GM23248 (cell line): ENCODE results near the gene WSB1. TPM values are rescaled to one million over a fixed set of nuclear protein-coding genes. Genes with fewer than 3 reads are reported as not detected.

Experiments
- DNase-seq: peaks from one replicate; pipeline ENCODE4 v3.0.0-alpha.2; 2015
- H2AFZ ChIP-seq: fragments of 200-600 bp; sonication (generic); 2 replicates; pipeline ENCODE4 v1.6.1; 2016; ENCODE audit warnings: antibody characterized with exemption
- H3F3A ChIP-seq: fragments of 200-600 bp; sonication (generic); 2 replicates; pipeline ENCODE4 v1.6.1; 2016; ENCODE audit warnings: mild to moderate bottlenecking, antibody characterized with exemption, mixed run types; ENCODE audit not compliant: insufficient read depth
- H3K27ac ChIP-seq: fragments of 200-600 bp; sonication (generic); 2 replicates; pipeline ENCODE4 v1.5.1; 2016; ENCODE audit warnings: mild to moderate bottlenecking
- H3K27me3 ChIP-seq: fragments of 200-600 bp; sonication (generic); replicated peaks from 2 replicates; pipeline ENCODE4 v1.6.1; 2016; ENCODE audit warnings: mild to moderate bottlenecking; ENCODE audit not compliant: insufficient read depth
- H3K36me3 ChIP-seq: fragments of 200-600 bp; sonication (generic); 2 replicates; pipeline ENCODE4 v1.6.1; 2016; ENCODE audit warnings: low read depth, mild to moderate bottlenecking
- H3K4me1 ChIP-seq: fragments of 200-600 bp; sonication (generic); 2 replicates; pipeline ENCODE4 v1.6.1; 2016; ENCODE audit warnings: mild to moderate bottlenecking; ENCODE audit not compliant: insufficient read depth
- H3K4me2 ChIP-seq: fragments of 200-600 bp; sonication (generic); one replicate; pipeline ENCODE4 v1.6.1; 2016; ENCODE audit warnings: mild to moderate bottlenecking; ENCODE audit not compliant: unreplicated experiment
- H3K4me3 ChIP-seq: fragments of 200-600 bp; sonication (generic); 2 replicates; pipeline ENCODE4 v1.5.1; 2016; ENCODE audit warnings: mild to moderate bottlenecking
- H3K79me2 ChIP-seq: fragments of 200-600 bp; sonication (generic); 2 replicates; pipeline ENCODE4 v1.6.1; 2016; ENCODE audit warnings: mild to moderate bottlenecking; ENCODE audit not compliant: insufficient read depth
- H3K9ac ChIP-seq: fragments of 200-600 bp; sonication (generic); 2 replicates; pipeline ENCODE4 v1.6.1; 2016; ENCODE audit warnings: mild to moderate bottlenecking
- H3K9me2 ChIP-seq: fragments of 200-600 bp; sonication (generic); 2 replicates; pipeline ENCODE4 v1.6.1; 2016; ENCODE audit warnings: mixed run types, mild to moderate bottlenecking, moderate library complexity; ENCODE audit not compliant: insufficient read depth
- H3K9me3 ChIP-seq: fragments of 200-600 bp; sonication (generic); one replicate; pipeline ENCODE4 v1.6.1; 2017; ENCODE audit warnings: low read depth
- H4K20me1 ChIP-seq: fragments of 200-600 bp; sonication (generic); 2 replicates; pipeline ENCODE4 v1.6.0; 2016; ENCODE audit not compliant: insufficient read depth
- EZH2 ChIP-seq: fragments of 200-600 bp; sonication (generic); IDR thresholded peaks from 2 replicates; pipeline ENCODE4 v1.6.1; 2018; ENCODE audit warnings: antibody characterized with exemption, mild to moderate bottlenecking; ENCODE audit not compliant: insufficient read depth, poor library complexity, severe bottlenecking
- EZH2phosphoT487 ChIP-seq: fragments of 200-600 bp; sonication (generic); IDR thresholded peaks from 2 replicates; pipeline ENCODE4 v1.6.1; 2018; ENCODE audit warnings: antibody characterized with exemption, moderate library complexity, mild to moderate bottlenecking, low read depth; ENCODE audit not compliant: insufficient read depth
- WGBS, 2 experiments: methylation state at CpG; one replicate each; pipeline ENCODE4 v1.1.6; 2015 to 2017; ENCODE audit warnings: low lambda C conversion rate in 2 of 2, low coverage in 1 of 2; ENCODE audit errors: missing lambda C conversion rate in 2 of 2; 5-methylcytosine and 5-hydroxymethylcytosine counted together
- in situ Hi-C: fragments of 300-500 bp; cut with MboI; formaldehyde crosslinking; loops from 2 replicates; pipeline ENCODE4 v1.15.0; 2020
- polyA plus RNA-seq: library from polyadenylated mRNA; unstranded; fragments of >200 nt; fragmentation: Nextera tagmentation; extraction: Ambion mirVana; gene quantifications from 2 replicates; pipeline ENCODE4 v1.2.1, GENCODE V29; 2016
- total RNA-seq: library from RNA; depleted of rRNA; stranded (reverse); fragments of >200 nt; shearing (Covaris generic); gene quantifications from 2 replicates; pipeline ENCODE4 v1.2.3, GENCODE V29; 2014

The WSB1 gene
- total and polyA plus RNA-seq, 2 experiments from 2014 or later, result 127 to 135 TPM

GRCh38 chr17:27329146-27329805 lies 35.4 kb downstream of the WSB1 start:
- in situ Hi-C loops, result loop anchor here (10.0 kb wide), 1 partner anchor 84 kb away; no protein-coding TSS in a partner anchor
- Histone ChIP-seq H3K9me3 (no peaks in the 10 kb centered on the region), H4K20me1 (no peaks in the 10 kb centered on the region), H3F3A (0 out of 2 replicates have a peak, but pooled peaks cover 14% of the 10 kb centered on the region), H3K4me2 (no peak overlapping the region), H3K4me3 (no peak overlapping the region), H3K79me2 (no peaks in the 10 kb centered on the region), H2AFZ (no peak overlapping the region), H3K27me3 (no peaks in the 10 kb centered on the region), H3K4me1 (0 out of 2 replicates have a peak, but pooled peaks cover 6% of the 10 kb centered on the region), H3K9ac (no peak overlapping the region), H3K27ac (no peak overlapping the region), H3K36me3 (no peaks in the 10 kb centered on the region), H3K9me2 (no peaks in the 10 kb centered on the region)
- no peak for TF ChIP-seq EZH2
- TF ChIP-seq EZH2phosphoT487, result no peak
- 71 to 74% methylated on average over 8 of the region's 8 CpGs for WGBS, 2 experiments
- DNase-seq, result no peak

DNA sequence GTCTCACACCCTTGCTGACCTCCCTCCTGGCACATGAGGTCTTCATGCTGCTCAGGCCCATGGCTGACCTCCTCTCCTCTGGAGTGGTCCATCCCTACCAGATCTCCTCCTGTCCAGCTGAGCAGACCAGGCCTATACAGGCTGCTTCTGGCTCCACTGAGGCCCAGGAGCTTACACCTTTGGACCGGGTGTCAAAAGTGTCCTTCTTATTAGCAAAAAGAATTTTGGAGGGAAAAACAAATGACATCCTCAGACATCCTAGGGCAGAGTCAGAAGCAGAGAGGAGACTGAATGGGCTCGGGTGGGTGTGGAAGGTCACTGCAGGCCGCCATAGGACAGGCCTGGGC lies 38.1 kb downstream of the WSB1 start:
- in situ Hi-C loops, result loop anchor here (10.0 kb wide), 1 partner anchor 273 kb away; no protein-coding TSS in a partner anchor
- Histone ChIP-seq H4K20me1 (no peaks in the 10 kb centered on the region), H3K27ac (peak overlapping the region; percentile 72), H3F3A (0 out of 2 replicates have a peak, but pooled peaks cover 14% of the 10 kb centered on the region), H3K9me2 (no peaks in the 10 kb centered on the region), H3K9me3 (no peaks in the 10 kb centered on the region), H3K9ac (peak overlapping the region; percentile 82; the same call in 1 of the 2 replicates), H3K4me2 (no peak overlapping the region), H3K4me3 (no peak overlapping the region), H3K79me2 (no peaks in the 10 kb centered on the region), H2AFZ (no peak overlapping the region), H3K36me3 (no peaks in the 10 kb centered on the region), H3K27me3 (no peaks in the 10 kb centered on the region), H3K4me1 (0 out of 2 replicates have a peak, but pooled peaks cover 6% of the 10 kb centered on the region)
- TF ChIP-seq EZH2phosphoT487 (no peak), EZH2 (no peak)
- WGBS, 2 experiments, result 70 to 82% methylated on average over 3 of the region's 3 CpGs
- DNase-seq, result no peak

- peak overlapping the region; percentile 72 for H3K27ac ChIP-seq
- in situ Hi-C loops, result loop anchor here (10.0 kb wide), 1 partner anchor 272 kb away; no protein-coding TSS in a partner anchor
- H3K9me3 ChIP-seq, result no peaks in the 10 kb centered on the region
Measured at GRCh38 chr17:27332485-27333409, 38.8 kb downstream of the WSB1 start.

GRCh38 chr17:27333410-27333980 lies 39.6 kb downstream of the WSB1 start:
- TF ChIP-seq EZH2 (no peak), EZH2phosphoT487 (no peak)
- Histone ChIP-seq H3K27me3 (no peaks in the 10 kb centered on the region), H3K4me3 (peak overlapping the region; percentile 72), H3K27ac (peak overlapping the region; percentile 72), H3K9me3 (no peaks in the 10 kb centered on the region), H3K9me2 (no peaks in the 10 kb centered on the region), H3K36me3 (no peaks in the 10 kb centered on the region), H3K4me2 (peak overlapping the region; percentile 91), H3K4me1 (0 out of 2 replicates have a peak, but pooled peaks cover 6% of the 10 kb centered on the region), H4K20me1 (no peaks in the 10 kb centered on the region), H2AFZ (peak overlapping the region; percentile 90), H3F3A (0 out of 2 replicates have a peak, but pooled peaks cover 14% of the 10 kb centered on the region), H3K79me2 (no peaks in the 10 kb centered on the region), H3K9ac (peak overlapping the region; percentile 82)
- WGBS, 2 experiments, result 28 to 33% methylated on average over 11 of the region's 11 CpGs
- in situ Hi-C loops, result loop anchor here (10.0 kb wide), 1 partner anchor 271 kb away; no protein-coding TSS in a partner anchor
- DNase-seq, result peak; percentile 33

More at GRCh38 chr17:27332485-27333409, 38.8 kb downstream of the WSB1 start:
- Histone ChIP-seq H3K9ac (peak overlapping the region; percentile 82), H3K27me3 (no peaks in the 10 kb centered on the region), H3K9me2 (no peaks in the 10 kb centered on the region), H3F3A (0 out of 2 replicates have a peak, but pooled peaks cover 14% of the 10 kb centered on the region), H4K20me1 (no peaks in the 10 kb centered on the region), H3K4me1 (0 out of 2 replicates have a peak, but pooled peaks cover 6% of the 10 kb centered on the region), H3K79me2 (no peaks in the 10 kb centered on the region), H3K36me3 (no peaks in the 10 kb centered on the region), H2AFZ (peak overlapping the region; percentile 90), H3K4me3 (peak overlapping the region; percentile 72), H3K4me2 (peak overlapping the region; percentile 91)
- TF ChIP-seq EZH2 (no peak), EZH2phosphoT487 (no peak)
- DNase-seq, result peak; percentile 99
- 0 to 1% methylated on average over 46 to 49 of the region's 52 CpGs for WGBS, 2 experiments
